ENCODE results near the gene CDKAL1.

GRCh38 chr6:20710341-20710740 is 176.1 kb downstream of the CDKAL1 start:
- TF ChIP-seq CTCF (IDR thresholded peaks at IDR 0.05; ENCODE audit: control extremely low read depth in 1 of 3, insufficient read depth in 1 of 3, low read depth in 1 of 3, low read length in 3 of 3) (no peak), YY1 (IDR thresholded peaks at IDR 0.05; ENCODE audit: low read depth, low read length) (no peak), GTF2F1 (IDR thresholded peaks at IDR 0.05; ENCODE audit: borderline replicate concordance, low read depth, low read length) (no peak), RAD21 (IDR thresholded peaks at IDR 0.05 in 1 of 2, conservative IDR thresholded peaks at IDR 0.05 in 1 of 2; ENCODE audit: low read depth in 2 of 2, low read length in 2 of 2) (no peak), EP300 (IDR thresholded peaks at IDR 0.05; ENCODE audit: borderline replicate concordance in 1 of 2, low read depth in 2 of 2, low read length in 2 of 2) (no peak), POLR2AphosphoS5 (IDR thresholded peaks at IDR 0.05; ENCODE audit: low read depth, low read length) (no peak), POLR2A (IDR thresholded peaks at IDR 0.05; ENCODE audit: control extremely low read depth in 1 of 2, low read depth in 2 of 2, low read length in 2 of 2) (no peak), SAP30 (IDR thresholded peaks at IDR 0.05; ENCODE audit: insufficient read depth, insufficient replicate concordance, low read length) (no peak), JUN (IDR thresholded peaks at IDR 0.05; ENCODE audit: low read depth, low read length) (no peak), TAF1 (IDR thresholded peaks at IDR 0.05; ENCODE audit: low read depth, low read length) (no peak), MAX (IDR thresholded peaks at IDR 0.05) (no peak), ZNF274 (IDR thresholded peaks at IDR 0.05; ENCODE audit: borderline replicate concordance, extremely low read depth, low read length) (no peak), SIX5 (IDR thresholded peaks at IDR 0.05; ENCODE audit: low read depth, low read length) (no peak), SIN3A (conservative IDR thresholded peaks at IDR 0.05 in 1 of 2, IDR thresholded peaks at IDR 0.05 in 1 of 2; ENCODE audit: low read depth in 1 of 2, low read length in 2 of 2) (no peak)

Data from H1 (cell line).